H1 (cell line): Measurements from ENCODE around the gene IL2RG. TPM values are rescaled to one million over a fixed set of nuclear protein-coding genes. Genes with fewer than 3 reads are reported as not detected.

Source experiments
- CTCF ChIA-PET: fragments of 300-600 bp; sonication (Branson Sonifier 250); formaldehyde crosslinking; loops from one replicate; lab custom pipeline; 2021; ENCODE audit not compliant: partially characterized antibody; lab: Charles Lee
- POLR2A ChIA-PET: fragments of 300-600 bp; sonication (Branson Sonifier 250); formaldehyde crosslinking; loops from one replicate; lab custom pipeline; 2021; ENCODE audit warnings: inconsistent platforms; ENCODE audit not compliant: partially characterized antibody; lab: Charles Lee
- DNase-seq, 2 experiments: peaks; one replicate each; pipeline versions ENCODE4 v3.0.0 to v3.0.0-alpha.2; 2010 to 2022; ENCODE audit warnings: low spot score in 2 of 2, low read depth in 1 of 2, mixed read lengths in 1 of 2
- FAIRE-seq: peaks from 2 replicates; lab custom pipeline; 2011; peaks lifted over from hg19 to GRCh38; lab: Jason Lieb, UNC
- H2AFZ ChIP-seq: 2 replicates; pipeline ENCODE4 v1.8.1; 2012; ENCODE audit warnings: low read length, inconsistent platforms
- H2AK5ac ChIP-seq: 2 replicates; pipeline ENCODE4 v1.6.1; 2013; ENCODE audit warnings: low read depth, low read length
- H2BK120ac ChIP-seq: replicated peaks from 2 replicates; pipeline ENCODE3; 2013; ENCODE audit warnings: low read depth, low read length, inconsistent platforms
- H2BK12ac ChIP-seq: 2 replicates; pipeline ENCODE4 v1.6.1; 2013; ENCODE audit warnings: low read depth, low read length
- H2BK15ac ChIP-seq: 2 replicates; pipeline ENCODE4 v1.6.1; 2013; ENCODE audit warnings: low read length
- H2BK20ac ChIP-seq: 2 replicates; pipeline ENCODE4 v1.6.1; 2013; ENCODE audit warnings: low read length
- H2BK5ac ChIP-seq: 2 replicates; pipeline ENCODE4 v1.6.1; 2013; ENCODE audit warnings: low read depth, low read length
- H3K14ac ChIP-seq: 2 replicates; pipeline ENCODE4 v1.6.1; 2013; ENCODE audit warnings: inconsistent platforms; ENCODE audit not compliant: insufficient read length
- H3K18ac ChIP-seq: 2 replicates; pipeline ENCODE4 v1.6.1; 2013; ENCODE audit warnings: low read length; ENCODE audit errors: extremely low read depth
- H3K23ac ChIP-seq: 2 replicates; pipeline ENCODE4 v1.6.1; 2013; ENCODE audit warnings: inconsistent platforms; ENCODE audit not compliant: insufficient read length
- H3K23me2 ChIP-seq: 2 replicates; pipeline ENCODE4 v1.6.1; 2013; ENCODE audit warnings: low read depth, low read length
- H3K27ac ChIP-seq: 2 replicates; pipeline ENCODE4 v1.6.1; 2011; ENCODE audit warnings: low read depth, low read length, inconsistent platforms
- H3K27me3 ChIP-seq, 4 experiments: replicated peaks in 1 of 4; 1 replicate in 1 of 4; 2 replicates in 3 of 4; pipeline versions ENCODE4 v1.6.1 to v1.8.1; 2011 to 2013; ENCODE audit warnings: low read length in 3 of 4, mild to moderate bottlenecking in 3 of 4, inconsistent platforms in 2 of 4, mixed read lengths in 2 of 4, moderate library complexity in 1 of 4; ENCODE audit not compliant: control insufficient read depth in 3 of 4, insufficient read depth in 3 of 4; ENCODE audit errors: extremely low read depth in 1 of 4
- H3K36me3 ChIP-seq, 4 experiments: 2 replicates each; pipeline versions ENCODE4 v1.6.1 to v1.8.1; 2011 to 2013; ENCODE audit warnings: mild to moderate bottlenecking in 4 of 4, low read length in 3 of 4, moderate library complexity in 2 of 4, control low read depth in 1 of 4, inconsistent platforms in 1 of 4; ENCODE audit not compliant: insufficient read depth in 4 of 4, control insufficient read depth in 2 of 4
- H3K4ac ChIP-seq: replicated peaks from 2 replicates; pipeline ENCODE3; 2013; ENCODE audit warnings: low read length, low read depth, mixed read lengths, inconsistent platforms; ENCODE audit not compliant: insufficient read length
- H3K4me1 ChIP-seq, 4 experiments: replicated peaks in 1 of 4; 1 replicate in 1 of 4; 2 replicates in 3 of 4; pipeline versions ENCODE4 v1.6.1 to v1.8.1; 2011 to 2013; ENCODE audit warnings: low read length in 3 of 4, inconsistent platforms in 2 of 4, mixed read lengths in 1 of 4; ENCODE audit not compliant: insufficient read depth in 4 of 4, control insufficient read depth in 3 of 4
- H3K4me2 ChIP-seq, 2 experiments: 2 replicates each; pipeline versions ENCODE4 v1.6.1 to v1.8.1; 2011 to 2013; ENCODE audit warnings: low read depth in 2 of 2, low read length in 2 of 2, control low read depth in 1 of 2, inconsistent platforms in 1 of 2, mild to moderate bottlenecking in 1 of 2; ENCODE audit not compliant: insufficient read depth in 1 of 2
- H3K4me3 ChIP-seq, 4 experiments: fragments of 200-600, 300-600 bp in 1 of 4; sonication (generic), shearing (Covaris generic), sonication (Bioruptor Twin) in 1 of 4; 2 replicates each; pipeline versions ENCODE4 v1.5.1 to v1.8.1; 2011 to 2016; ENCODE audit warnings: low read length in 4 of 4, low read depth in 3 of 4, control low read depth in 2 of 4, inconsistent platforms in 2 of 4, mild to moderate bottlenecking in 2 of 4, mixed read lengths in 1 of 4, moderate library complexity in 1 of 4; ENCODE audit not compliant: insufficient read depth in 2 of 4; ENCODE audit errors: extremely low read depth in 1 of 4
- H3K56ac ChIP-seq: replicated peaks from 2 replicates; pipeline ENCODE3; 2013; ENCODE audit warnings: low read depth, mild to moderate bottlenecking, mixed read lengths, low read length, inconsistent platforms; ENCODE audit not compliant: insufficient read length
- H3K79me1 ChIP-seq: 2 replicates; pipeline ENCODE4 v1.6.1; 2013; ENCODE audit warnings: low read depth, low read length, control low read depth
- H3K79me2 ChIP-seq, 2 experiments: 2 replicates each; pipeline versions ENCODE4 v1.6.1 to v1.8.1; 2012 to 2013; ENCODE audit warnings: low read length in 2 of 2, mild to moderate bottlenecking in 2 of 2, inconsistent platforms in 1 of 2; ENCODE audit not compliant: insufficient read depth in 2 of 2, control insufficient read depth in 1 of 2
- H3K9ac ChIP-seq, 4 experiments: replicated peaks in 1 of 4; 1 replicate in 1 of 4; 2 replicates in 3 of 4; pipeline versions ENCODE4 v1.6.1 to v1.8.1; 2011 to 2013; ENCODE audit warnings: low read depth in 3 of 4, low read length in 3 of 4, control low read depth in 2 of 4, mild to moderate bottlenecking in 2 of 4, moderate library complexity in 2 of 4, inconsistent platforms in 1 of 4; ENCODE audit errors: extremely low read depth in 1 of 4
- H3K9me3 ChIP-seq, 2 experiments: 2 replicates each; pipeline versions ENCODE4 v1.6.1 to v1.8.1; 2012 to 2013; ENCODE audit warnings: mild to moderate bottlenecking in 2 of 2, moderate library complexity in 2 of 2, control low read depth in 1 of 2, inconsistent platforms in 1 of 2, low read depth in 1 of 2, low read length in 1 of 2, mixed read lengths in 1 of 2; ENCODE audit not compliant: insufficient read depth in 2 of 2
- H4K20me1 ChIP-seq, 2 experiments: replicated peaks in 1 of 2; 2 replicates each; pipeline versions ENCODE3 to v1.8.1; 2011 to 2013; ENCODE audit warnings: inconsistent platforms in 2 of 2, low read length in 2 of 2, mild to moderate bottlenecking in 1 of 2; ENCODE audit not compliant: insufficient read depth in 2 of 2, control insufficient read depth in 1 of 2
- H4K5ac ChIP-seq: 2 replicates; pipeline ENCODE4 v1.6.1; 2013; ENCODE audit warnings: low read length, low read depth, mixed read lengths, inconsistent platforms; ENCODE audit not compliant: insufficient read length
- H4K8ac ChIP-seq: 2 replicates; pipeline ENCODE4 v1.8.0; 2013; ENCODE audit warnings: mild to moderate bottlenecking, moderate library complexity, low read length, inconsistent platforms; ENCODE audit not compliant: insufficient read depth; ENCODE audit errors: extremely low read depth
- H4K91ac ChIP-seq: replicated peaks from 2 replicates; pipeline ENCODE3; 2013; ENCODE audit warnings: low read length, mixed read lengths, inconsistent platforms; ENCODE audit not compliant: insufficient read length
- ATF3 ChIP-seq: IDR thresholded peaks from 2 replicates; pipeline ENCODE4 v1.6.1; 2011; ENCODE audit warnings: low read depth, mild to moderate bottlenecking, low read length; ENCODE audit not compliant: insufficient read depth
- EP300 ChIP-seq, 2 experiments: IDR thresholded peaks; 1 replicate in 1 of 2; 2 replicates in 1 of 2; pipeline ENCODE4 v1.6.1; 2011 to 2012; ENCODE audit warnings: low read depth in 2 of 2, low read length in 2 of 2, mild to moderate bottlenecking in 2 of 2, borderline replicate concordance in 1 of 2, inconsistent platforms in 1 of 2, moderate library complexity in 1 of 2
- EZH2 ChIP-seq: fragments of 200-600 bp; sonication (generic); IDR thresholded peaks from 2 replicates; pipeline ENCODE4 v1.7.1; 2012; ENCODE audit warnings: low read depth, mild to moderate bottlenecking, moderate library complexity, low read length, inconsistent platforms; ENCODE audit not compliant: severe bottlenecking
- SP1 ChIP-seq: IDR thresholded peaks from 2 replicates; pipeline ENCODE4 v1.6.1; 2011; ENCODE audit warnings: low read depth, low read length
- TEAD4 ChIP-seq: IDR thresholded peaks from 2 replicates; pipeline ENCODE4 v1.6.1; 2012; ENCODE audit warnings: low read depth, low read length, inconsistent platforms, mixed read lengths
- WGBS, 2 experiments: shearing (Covaris generic) in 1 of 2; methylation state at CpG; one replicate each; pipeline versions ENCODE4 v1.1.6 to v1.1.7; 2013 to 2015; ENCODE audit warnings: low lambda C conversion rate in 2 of 2, mixed read lengths in 2 of 2, inconsistent platforms in 1 of 2, low coverage in 1 of 2, missing lambda C conversion rate in 1 of 2; ENCODE audit not compliant: insufficient replicate concordance in 2 of 2, insufficient coverage in 1 of 2, insufficient read length in 1 of 2; ENCODE audit errors: extremely low coverage in 1 of 2, missing lambda C conversion rate in 1 of 2; 5-methylcytosine and 5-hydroxymethylcytosine counted together
- polyA plus RNA-seq, 7 experiments: library from polyadenylated mRNA; depleted of rRNA in 3 of 7; stranded (reverse) in 5 of 7; unstranded in 2 of 7; fragments of >200 nt in 5 of 7; fragments of 200-250 nt in 2 of 7; gene quantifications; 1 replicate in 5 of 7; 2 replicates in 1 of 7; 4 replicates in 1 of 7; pipeline versions ENCODE4 v1.2.1 to v1.2.3, GENCODE V29; 2011 to 2013; ENCODE audit warnings: missing spikeins in 2 of 7, mixed read lengths in 2 of 7
- total RNA-seq: library from RNA; stranded (reverse); fragmentation: NEBNext Ultra II Directional; extraction: Animal tissue kit (Norgen Biotek cat#: 25700); gene quantifications from 2 replicates; pipeline ENCODE4 v1.2.1, GENCODE V29; 2021

IL2RG gene
- total and polyA plus RNA-seq, 2 of the 8 experiments (the other 6 are each of a cell fraction or from before 2014, with no cell fraction given): not detected

GRCh38 chrX:71099736-71100135, 11.6 kb downstream of the IL2RG start:
- no peak overlapping the region; a peak in 1 of 7 replicates for H3K9ac ChIP-seq
- peak overlapping the region; percentile 68 to 95 for H3K4me2 ChIP-seq
- H3K79me1 ChIP-seq: no peaks in the 10 kb centered on the region; the same call in 1 of the 2 replicates
- CTCF ChIA-PET: interaction anchor here (0.8 to 1.3 kb wide), 10 partner anchors 15 to 238 kb away, joined by 3 to 8 read pairs (median 4); no protein-coding TSS in a partner anchor
- H3K23me2 ChIP-seq: peaks cover 10% of the 10 kb centered on the region
- no peak overlapping the region for H3K23ac ChIP-seq
- H2AFZ ChIP-seq: no peak overlapping the region
- no peak overlapping the region for H2BK120ac ChIP-seq
- H4K8ac ChIP-seq: no peak overlapping the region; the same call in 1 of the 2 replicates
- peaks cover 0 to 5% (median 0%) of the 10 kb centered on the region in 4 experiments; a peak in 1 of 7 replicates for H3K27me3 ChIP-seq
- DNase-seq: peak in 1 of 2 experiments; percentile 47
- peaks cover 0 to 6% (median 0%) of the 10 kb centered on the region in 4 experiments; a peak in 1 of 8 replicates for H3K36me3 ChIP-seq
- no peak overlapping the region for H2AK5ac ChIP-seq
- no peak for TF ChIP-seq ATF3
- 0 out of 3 replicates have a peak, but pooled peaks of 1 of the 2 experiments have one; percentile 13 for TF ChIP-seq EP300 (IDR thresholded peaks at IDR 0.05; ENCODE audit: borderline replicate concordance in 1 of 2, low read depth in 2 of 2, low read length in 2 of 2)
- TF ChIP-seq SP1: 0 out of 2 replicates have a peak, but pooled peaks have one; percentile 17
- no peak for TF ChIP-seq EZH2
- TF ChIP-seq TEAD4: peak; percentile 66
- H3K4me3 ChIP-seq: peak overlapping the region in 2 of 4 experiments; percentile 16 to 53; a peak in 5 of 8 replicates
- no peak overlapping the region for H4K5ac ChIP-seq
- no peak overlapping the region for H3K27ac ChIP-seq
- no peak overlapping the region for H2BK12ac ChIP-seq
- H3K4ac ChIP-seq: no peak overlapping the region
- FAIRE-seq: no peak
- H3K18ac ChIP-seq: no peak overlapping the region
- POLR2A ChIA-PET: interaction anchor here (0.9 to 2.4 kb wide), 8 partner anchors 12 to 41 kb away, joined by 3 to 17 read pairs (median 4); partner anchors contain the start of genes IL2RG, MED12 and SNX12
- H2BK5ac ChIP-seq: no peak overlapping the region
- H2BK20ac ChIP-seq: no peak overlapping the region
- H4K91ac ChIP-seq: no peak overlapping the region
- 0% methylated on average over 3 of the region's 4 CpGs; no CpG with 5 or more reads in 1 of the 2 experiments for WGBS, 2 experiments
- H3K14ac ChIP-seq: no peak overlapping the region
- peaks cover 0 to 8% of the 10 kb centered on the region in 2 experiments; a peak in 2 of 4 replicates for H3K79me2 ChIP-seq
- peaks cover 0 to 2% of the 10 kb centered on the region in 2 experiments for H4K20me1 ChIP-seq
- no peak overlapping the region for H2BK15ac ChIP-seq
- no peak overlapping the region for H3K56ac ChIP-seq
- H3K4me1 ChIP-seq: peaks cover 9 to 39% (median 21%) of the 10 kb centered on the region in 4 experiments
- no peaks in the 10 kb centered on the region for H3K9me3 ChIP-seq
